ENCODE measurements around the gene THAP12.
A peak's percentile ranks its signal among the peaks of the same experiment; 100 is the strongest.

The THAP12 gene

GRCh38 chr11:76380159-76380976 lies 564 bp downstream of the THAP12 start:
- DNase-seq, result peak; percentile 74

DNA sequence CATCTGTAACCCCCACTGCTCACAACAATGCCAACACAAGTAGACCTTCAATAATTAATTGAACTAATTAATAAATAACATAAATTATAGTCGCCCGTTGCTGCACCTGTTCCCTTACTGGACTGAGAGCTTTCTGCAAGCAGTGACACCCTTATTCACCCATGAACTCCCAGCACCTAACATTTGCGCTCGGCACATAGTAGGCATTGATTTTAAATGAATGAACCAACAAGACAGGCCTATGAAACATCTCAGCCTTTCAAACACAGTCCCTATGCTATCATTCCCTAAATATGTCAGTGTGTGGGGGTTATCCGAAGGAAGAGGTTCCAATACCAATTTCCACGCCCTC lies 1.1 kb downstream of the THAP12 start:
- no peak for DNase-seq

GRCh38 chr11:76376746-76377558 lies 4.0 kb downstream of the THAP12 start:
- DNase-seq, result no peak

- no peak for DNase-seq
Observed at GRCh38 chr11:76371170-76371569, 9.8 kb downstream of the THAP12 start.

DNA sequence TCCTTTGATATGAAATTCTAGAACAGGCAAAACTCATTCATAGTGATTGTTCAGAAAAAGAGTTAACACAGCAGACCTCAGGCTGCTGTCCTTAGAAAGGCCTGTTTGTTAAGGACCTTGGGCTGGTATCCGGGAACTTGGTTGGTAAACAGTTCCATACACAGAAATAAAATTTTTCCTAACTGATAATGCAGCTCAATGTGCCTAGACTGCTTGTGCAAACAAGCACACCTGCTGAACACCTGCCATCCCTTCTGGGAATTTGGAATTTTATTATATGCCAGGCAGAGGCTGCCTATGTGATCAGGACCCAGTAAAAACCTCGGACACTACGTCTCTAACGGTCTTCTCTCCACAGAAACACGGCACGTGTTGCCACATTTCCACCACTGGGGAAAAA lies 11.5 kb downstream of the THAP12 start:
- DNase-seq, result no peak

DNA sequence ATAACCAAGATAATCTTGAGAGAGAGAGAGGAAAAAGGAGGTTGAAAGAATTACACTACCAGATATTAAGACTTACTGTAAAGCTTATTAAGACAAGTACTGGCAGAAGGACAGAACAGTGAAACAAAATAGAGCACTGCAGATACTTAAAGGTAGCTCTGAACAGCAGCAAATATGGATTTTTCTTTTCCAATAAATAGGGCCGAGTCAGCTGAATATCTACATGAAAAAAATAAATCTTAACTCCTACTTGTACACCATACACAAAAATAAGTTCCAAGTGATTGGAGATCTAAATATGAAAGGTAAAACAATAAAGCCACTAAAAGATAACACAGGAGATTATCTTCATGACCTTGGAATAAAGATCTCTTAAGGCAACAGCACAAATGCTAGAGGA lies 12.4 kb downstream of the THAP12 start:
- no peak for DNase-seq

DNA sequence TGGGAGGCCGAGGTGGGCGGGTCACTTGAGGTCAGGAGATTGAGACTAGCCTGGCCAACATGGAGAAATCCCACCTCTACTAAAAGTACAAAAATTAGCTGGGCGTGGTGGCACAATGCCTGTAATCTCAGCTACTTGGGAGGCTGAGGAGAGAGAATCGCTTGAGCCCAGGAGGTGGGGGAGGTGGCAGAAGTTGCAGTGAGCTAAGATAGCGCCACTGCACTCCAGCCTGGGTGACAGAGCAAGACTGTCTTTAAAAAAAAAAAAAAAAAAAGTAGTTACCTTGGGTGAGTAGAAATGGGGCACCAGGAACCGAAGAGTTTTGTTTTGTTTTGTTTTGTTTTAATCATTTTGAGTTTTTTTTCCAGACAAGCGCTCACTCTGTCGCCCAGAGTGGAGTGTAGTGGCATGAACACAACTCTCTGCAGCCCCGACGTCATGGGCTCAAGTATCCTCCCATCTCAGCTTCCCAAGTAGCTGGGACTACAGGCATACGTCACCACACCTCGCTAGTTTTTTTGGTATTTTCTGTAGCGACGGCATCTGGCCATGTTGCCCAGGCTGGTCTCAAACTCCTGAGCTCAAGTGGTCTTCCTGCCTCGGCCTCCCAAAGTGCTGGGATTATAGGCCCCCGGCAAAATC lies 15.8 kb downstream of the THAP12 start:
- no peak for DNase-seq

DNA sequence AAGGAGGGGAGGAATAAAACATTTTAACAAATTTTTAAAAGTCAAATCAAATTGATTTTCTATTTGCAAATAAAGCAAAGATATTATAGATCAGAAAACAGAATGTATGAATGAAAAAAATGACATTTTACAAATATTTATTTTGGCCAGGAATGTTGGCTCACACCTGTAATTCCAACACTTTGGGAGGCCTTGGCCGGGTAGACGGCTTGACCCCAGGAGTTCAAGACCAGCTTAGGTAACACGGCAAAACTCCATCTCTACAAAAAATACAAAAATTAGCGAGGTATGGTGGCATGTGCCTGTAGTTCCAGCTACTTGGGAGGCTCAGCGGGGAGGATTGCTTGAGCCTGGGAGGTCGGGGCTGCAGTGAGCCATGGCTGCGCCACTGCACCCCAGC lies 18.2 kb downstream of the THAP12 start:
- DNase-seq, result no peak

DNA sequence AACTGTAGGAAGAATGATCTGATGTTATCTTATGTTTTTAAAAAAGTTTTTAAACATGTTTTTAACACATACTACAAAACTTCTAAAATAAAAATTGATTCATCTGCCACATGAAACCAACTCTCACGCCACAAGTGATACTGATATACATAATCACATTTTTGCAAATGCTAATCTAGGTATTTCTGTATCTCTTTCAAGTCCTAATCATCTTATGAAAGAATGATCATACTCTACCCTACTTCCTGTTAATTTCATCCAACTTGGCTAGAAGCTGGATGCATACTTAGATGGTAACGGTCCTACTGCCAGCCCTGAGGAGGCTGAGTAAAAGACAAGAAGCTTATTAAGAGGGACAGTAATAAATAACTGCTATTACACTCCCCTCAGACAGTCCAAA lies 19.2 kb downstream of the THAP12 start:
- no peak for DNase-seq

GRCh38 chr11:76361374-76361773 lies 19.6 kb downstream of the THAP12 start:
- DNase-seq, result no peak

GRCh38 chr11:76355172-76355571 lies 25.8 kb downstream of the THAP12 start:
- no peak for DNase-seq

- DNase-seq, result no peak
Observed at GRCh38 chr11:76348348-76348747, 32.6 kb downstream of the THAP12 start.

DNA sequence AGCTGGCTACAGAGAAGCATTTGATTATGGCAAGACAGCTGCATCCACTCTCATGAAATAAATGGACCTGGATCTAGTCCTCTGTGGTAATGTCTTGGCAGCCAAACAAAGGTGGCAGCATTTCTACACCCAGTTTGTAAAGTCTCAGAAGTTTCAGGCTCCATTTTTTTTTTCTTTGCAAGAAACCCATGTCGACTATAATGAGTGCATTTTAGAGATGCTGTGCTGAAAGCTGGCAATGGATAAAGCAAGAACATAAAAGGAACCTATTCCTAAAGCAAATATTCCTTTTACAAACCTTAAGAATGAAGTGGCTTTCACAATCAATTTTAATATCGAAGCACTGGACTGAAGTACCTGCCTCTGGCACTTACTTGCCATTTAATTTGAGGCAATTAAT lies 33.5 kb downstream of the THAP12 start:
- DNase-seq, result no peak

- DNase-seq, result no peak
Observed at GRCh38 chr11:76339221-76339620, 41.7 kb downstream of the THAP12 start.

DNA sequence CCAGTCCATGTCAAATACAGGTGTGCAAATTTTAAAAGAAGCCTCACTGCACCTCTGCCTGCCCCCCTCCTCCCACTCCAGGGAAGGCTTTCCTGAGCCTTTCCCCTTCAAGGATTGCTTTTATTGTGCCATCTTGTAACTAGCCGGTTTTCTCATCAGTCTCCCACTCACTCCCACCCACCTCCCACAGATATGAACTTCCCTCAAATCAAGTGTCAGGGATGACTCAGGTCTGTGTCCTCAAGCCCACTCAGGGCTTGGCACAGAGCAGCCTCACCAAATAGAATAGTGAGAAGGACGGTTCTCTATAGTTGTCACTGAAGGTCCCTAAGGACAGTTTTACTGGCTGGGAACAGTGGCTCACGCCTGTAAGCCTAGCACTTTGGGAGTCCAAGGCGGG lies 43.0 kb downstream of the THAP12 start:
- DNase-seq, result no peak

DNA sequence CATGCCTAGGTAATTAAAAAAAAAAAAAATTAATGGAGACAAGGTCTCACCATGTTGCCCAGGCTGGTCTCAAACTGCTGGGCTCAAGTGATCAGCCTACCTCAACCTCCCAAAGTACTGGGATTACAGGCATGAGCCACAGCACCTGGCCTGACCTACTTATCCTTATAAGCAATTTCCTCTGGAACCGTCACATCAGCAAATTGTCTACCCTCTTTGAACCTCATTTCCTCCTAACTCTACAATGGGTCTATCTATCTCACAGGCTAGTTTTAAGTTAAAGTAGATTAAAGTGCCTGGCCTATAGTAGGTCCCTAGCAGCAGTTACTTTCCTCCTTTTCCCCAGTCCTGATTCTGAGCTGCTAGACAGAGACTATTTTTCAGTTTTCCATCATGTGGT lies 43.5 kb downstream of the THAP12 start:
- no peak for DNase-seq

GRCh38 chr11:76336597-76336996 lies 44.3 kb downstream of the THAP12 start:
- DNase-seq, result no peak

GRCh38 chr11:76335842-76336241 lies 45.1 kb downstream of the THAP12 start:
- DNase-seq, result no peak

- DNase-seq, result no peak
Observed at GRCh38 chr11:76334826-76335389, 46.0 kb downstream of the THAP12 start.

DNA sequence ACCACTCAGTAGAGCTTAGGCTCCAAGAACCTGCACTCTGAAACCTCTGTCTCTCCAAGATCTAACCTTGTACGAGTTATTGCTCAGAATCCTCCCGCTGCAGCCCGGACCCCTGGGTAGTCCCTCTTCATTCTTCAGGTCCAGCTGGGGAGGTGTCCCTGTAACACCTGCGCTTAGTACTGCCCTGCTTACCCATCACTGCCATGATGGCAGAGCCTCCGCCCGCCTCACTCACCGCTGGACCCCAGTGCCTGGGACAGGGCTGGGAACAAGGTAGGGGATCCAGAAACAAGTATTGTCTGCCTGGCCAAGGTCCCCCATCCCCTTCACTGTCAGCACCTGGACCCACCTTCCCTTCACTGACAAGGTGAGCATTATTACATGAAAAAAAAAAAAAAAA lies 50.3 kb downstream of the THAP12 start:
- DNase-seq, result no peak

- no peak for DNase-seq
Observed at GRCh38 chr11:76329983-76330382, 50.9 kb downstream of the THAP12 start.

- no peak for DNase-seq
Observed at GRCh38 chr11:76329084-76329648, 51.8 kb downstream of the THAP12 start.

Data from right kidney (tissue), 1 donor.